ENCODE results near the gene FKBP15.

GRCh38 chr9:113164536-113165300, 56.4 kb downstream of the FKBP15 start:
- TF ChIP-seq MYC (IDR thresholded peaks at IDR 0.05; ENCODE audit: low read depth, low read length) (no peak), CTCF (IDR thresholded peaks at IDR 0.05; ENCODE audit: extremely low read depth in 1 of 2, insufficient read depth in 1 of 2, low read depth in 1 of 2, low read length in 2 of 2) (no peak), POLR2A (IDR thresholded peaks at IDR 0.05; ENCODE audit: low read depth, low read length) (no peak)

Data from endothelial cell of umbilical vein (primary cell).